ENCODE measurements around the gene SEC31B.
A peak's percentile ranks its signal among the peaks of the same experiment; 100 is the strongest.

The SEC31B gene

DNA sequence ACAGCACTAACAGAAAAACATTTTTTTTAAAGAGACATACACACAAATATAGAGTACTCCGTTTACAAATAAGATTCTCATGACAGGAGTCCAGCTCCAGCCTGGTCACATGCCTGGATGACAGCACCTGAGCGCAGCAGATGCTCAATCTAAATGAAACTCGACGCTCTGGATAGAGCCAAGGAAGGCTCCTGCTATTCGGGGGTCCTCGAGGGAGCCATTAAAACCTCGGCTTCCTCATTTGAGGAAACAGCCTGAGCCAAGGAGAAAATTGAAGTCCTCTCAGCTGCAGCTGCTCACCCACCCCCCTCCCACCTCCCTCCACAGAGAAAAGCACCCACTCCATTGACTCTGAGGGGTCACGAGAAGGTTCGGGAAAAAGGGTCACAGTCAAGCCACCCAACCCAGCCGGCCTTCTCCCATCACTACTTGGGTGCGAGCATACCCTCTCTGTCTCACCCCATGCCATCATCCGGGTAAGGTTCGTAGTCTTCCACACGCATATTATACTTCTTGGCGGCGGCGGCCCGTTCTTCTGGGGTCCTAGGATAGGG, 9.3 kb upstream of the SEC31B start:
- DNase-seq = peak; percentile 38

DNA sequence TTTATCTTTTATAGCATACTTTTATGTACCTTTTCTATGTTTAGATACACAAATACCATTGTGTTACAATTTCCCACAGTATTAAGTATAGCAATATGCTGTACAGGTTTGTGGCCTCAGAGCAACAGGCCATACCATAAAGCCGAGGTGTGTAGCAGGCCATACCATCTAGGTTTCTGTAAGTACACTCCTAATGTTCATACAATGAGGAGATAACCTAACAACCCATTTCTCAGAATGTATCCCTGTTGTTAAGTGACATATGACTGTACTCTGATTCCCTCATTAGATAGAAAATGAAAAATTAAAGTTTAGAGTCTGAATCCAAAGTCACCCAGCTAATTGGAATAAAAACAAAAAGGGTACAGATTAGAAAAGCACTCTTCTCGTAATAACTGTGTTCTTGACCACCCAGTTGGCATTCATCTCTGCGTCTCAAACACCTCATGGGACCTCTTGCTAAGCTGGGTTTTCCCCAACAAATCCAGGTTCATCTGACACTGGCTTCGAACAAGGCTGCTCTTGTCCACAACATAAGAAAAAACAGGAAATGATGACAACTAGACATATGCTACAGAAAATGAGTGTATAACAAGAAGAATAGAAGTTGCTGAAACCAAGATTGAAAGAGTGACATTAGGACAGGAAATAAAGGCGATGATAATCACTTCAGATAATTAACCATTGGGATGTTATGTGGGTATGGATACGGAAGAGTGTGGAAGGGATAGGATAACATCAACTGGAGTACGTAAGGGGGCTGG, 8.6 kb upstream of the SEC31B start:
- no peak for DNase-seq

DNA sequence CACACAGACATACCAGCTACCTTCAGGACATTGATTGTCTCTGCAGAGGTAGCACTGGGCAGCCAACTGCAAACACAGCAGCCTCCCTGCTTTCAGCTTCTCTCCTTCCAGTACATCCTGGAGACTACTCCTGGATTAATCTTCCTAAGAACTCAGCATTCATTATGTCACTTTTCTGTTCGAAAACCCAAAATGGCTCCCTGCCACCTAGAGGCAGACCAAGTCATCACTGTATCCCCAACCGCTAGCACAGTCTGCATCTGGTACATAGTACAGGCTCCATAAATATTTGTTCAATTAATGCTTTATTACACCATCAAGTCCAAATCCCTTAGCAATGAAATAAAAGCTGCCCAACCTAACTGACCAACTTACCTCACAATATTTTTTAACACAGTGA, 5.0 kb upstream of the SEC31B start:
- no peak for DNase-seq

DNA sequence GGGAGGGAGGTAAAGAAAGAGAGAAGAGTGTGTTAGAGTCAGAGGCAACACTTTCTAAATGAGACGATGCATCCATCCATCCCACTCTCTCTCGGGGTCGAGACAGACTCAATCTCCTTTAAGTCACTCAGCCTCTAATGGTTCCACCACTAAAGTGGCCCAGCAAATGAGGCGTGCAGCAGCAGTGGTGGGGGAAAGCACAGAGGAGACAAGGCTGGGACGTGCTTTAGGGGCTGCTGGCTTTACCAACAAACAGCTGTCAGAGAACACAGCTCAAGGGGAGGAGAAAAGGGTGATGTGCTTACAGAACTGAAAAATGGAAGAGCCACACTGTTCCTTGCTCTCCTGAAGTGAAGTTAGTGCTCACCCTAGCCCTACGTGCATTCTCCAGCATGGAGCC, 4.5 kb upstream of the SEC31B start:
- DNase-seq = no peak

DNA sequence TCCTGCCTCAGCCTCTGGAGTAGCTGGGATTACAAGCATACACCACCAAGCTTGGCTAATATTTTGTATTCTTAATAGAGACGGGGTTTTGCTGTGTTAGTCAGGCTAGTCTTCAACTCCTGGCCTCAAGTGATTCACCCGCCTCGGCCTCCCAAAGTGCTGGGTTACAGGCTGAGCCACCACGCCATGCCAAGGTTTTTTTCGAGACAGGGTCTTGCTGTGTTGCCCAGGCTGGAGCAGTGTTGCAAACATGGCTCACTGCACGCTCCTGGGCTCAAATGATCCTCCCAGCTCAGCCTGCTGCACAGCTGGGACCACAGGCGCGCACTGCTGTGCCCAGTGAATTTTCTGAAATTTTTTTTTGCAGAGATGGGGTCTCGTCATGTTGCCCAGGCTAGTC, 3.3 kb upstream of the SEC31B start:
- no peak for DNase-seq

DNA sequence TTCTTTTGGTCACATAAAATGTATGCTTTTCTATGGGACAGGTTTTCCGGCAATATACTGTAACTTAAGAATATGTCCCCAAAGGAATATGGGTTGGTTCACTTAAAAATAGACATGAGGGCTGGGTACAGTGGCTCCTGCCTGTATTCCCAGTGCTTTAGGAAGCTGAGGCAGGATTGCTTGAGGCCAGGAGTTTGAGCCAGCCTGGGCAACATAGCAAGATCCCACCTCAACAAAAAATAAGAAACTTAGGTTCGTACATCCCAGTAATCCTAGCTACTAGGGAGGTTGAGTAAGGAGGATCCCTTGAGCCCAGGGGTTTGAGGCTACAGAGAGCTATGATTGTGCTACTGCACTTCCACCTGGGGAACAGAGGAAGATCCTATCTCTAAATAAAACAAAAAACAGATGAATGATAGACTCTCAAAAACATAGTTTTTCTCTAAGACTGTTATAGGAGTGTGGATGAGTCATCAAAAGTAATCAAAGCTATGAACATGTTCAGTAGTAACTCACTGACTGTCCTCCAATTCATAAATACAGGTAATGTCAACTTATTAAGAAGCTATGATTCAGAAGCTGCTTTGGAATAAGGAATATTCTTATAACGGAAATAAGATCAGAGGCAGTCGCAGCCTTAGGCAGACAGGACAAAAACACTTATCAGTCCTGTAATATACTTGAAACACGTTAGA, 2.6 kb upstream of the SEC31B start:
- no peak for DNase-seq

- no peak for DNase-seq
Observed at GRCh38 chr10:100520811-100521210, 1.1 kb upstream of the SEC31B start.

DNA sequence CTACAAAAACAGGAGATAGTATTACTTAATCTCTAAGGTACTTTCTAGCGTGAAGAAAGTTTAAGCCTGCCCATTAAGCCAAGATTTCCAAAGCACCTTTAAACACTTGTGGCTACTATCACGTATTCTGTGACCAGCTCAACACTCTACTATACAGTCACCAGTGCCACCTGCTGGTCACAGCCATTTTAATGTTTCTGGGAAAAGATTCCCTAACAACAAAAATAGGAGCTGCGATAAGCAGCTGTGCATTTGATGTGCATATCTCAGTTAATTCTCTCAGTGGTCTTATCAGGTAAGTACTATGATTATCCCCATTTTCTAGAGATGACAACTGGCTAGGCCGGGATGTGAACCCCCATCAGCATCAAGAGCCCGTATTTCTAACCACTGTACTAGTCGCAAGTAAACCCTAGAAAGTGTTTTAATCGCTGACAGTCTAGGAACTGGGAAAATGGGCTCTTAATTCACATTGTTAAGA, 860 bp downstream of the SEC31B start:
- peak; percentile 25 for DNase-seq

DNA sequence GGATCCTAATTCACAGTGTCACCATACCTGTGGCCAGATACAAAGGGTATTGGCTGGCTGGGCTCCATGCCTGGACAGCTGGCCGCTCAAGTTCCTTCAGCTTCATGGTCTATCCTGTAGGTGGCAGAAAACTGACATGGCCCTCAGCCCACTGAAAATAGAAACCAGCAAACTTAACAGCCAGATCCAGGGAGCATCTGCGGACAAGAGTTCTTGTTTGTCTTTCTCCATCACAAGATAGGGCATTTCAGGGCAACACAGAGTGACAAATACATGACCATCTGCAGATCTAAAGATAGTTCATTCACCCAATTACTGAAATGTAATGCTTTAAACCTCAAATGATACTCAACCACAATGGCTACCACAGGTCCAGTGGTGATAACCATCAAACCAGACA, 2.8 kb downstream of the SEC31B start:
- DNase-seq = no peak

- DNase-seq = no peak
Observed at GRCh38 chr10:100515612-100516011, 4.0 kb downstream of the SEC31B start.

DNA sequence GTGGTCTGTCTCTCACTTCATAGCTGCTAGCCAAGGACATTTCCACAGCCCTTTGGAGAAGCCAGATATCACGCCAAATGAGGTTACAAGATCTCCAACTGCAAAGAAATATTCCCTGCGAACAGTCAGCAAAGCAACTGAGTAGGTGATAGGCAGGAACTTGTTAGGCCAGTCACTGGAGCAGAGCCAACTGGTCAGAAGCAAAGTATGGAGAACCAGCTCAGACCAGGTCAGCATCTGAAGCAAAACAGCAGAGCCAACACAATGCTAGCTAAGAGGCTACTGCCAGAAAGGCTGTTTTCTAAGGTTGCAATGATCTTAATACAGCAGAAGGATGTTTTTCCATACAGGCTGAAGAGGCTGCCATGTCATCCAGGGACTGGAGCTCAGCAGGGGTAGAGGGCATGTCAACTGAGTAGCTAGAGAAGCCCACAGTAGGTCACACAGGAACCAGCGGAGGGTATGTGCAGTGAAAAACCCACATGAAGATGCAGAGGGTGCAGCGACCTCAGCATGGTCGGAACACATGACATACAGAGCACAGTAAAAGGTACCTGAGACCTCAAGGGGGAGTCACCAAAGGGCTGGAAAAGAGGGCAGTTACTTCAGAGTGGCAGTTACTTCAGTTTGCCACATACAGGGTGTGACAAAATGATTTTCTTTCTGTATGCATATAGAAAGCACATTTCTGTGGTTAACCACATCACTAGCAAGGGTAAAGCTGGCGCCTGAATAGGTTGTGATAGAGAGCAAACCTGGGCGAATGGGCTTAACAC, 8.9 kb downstream of the SEC31B start:
- no peak for DNase-seq

DNA sequence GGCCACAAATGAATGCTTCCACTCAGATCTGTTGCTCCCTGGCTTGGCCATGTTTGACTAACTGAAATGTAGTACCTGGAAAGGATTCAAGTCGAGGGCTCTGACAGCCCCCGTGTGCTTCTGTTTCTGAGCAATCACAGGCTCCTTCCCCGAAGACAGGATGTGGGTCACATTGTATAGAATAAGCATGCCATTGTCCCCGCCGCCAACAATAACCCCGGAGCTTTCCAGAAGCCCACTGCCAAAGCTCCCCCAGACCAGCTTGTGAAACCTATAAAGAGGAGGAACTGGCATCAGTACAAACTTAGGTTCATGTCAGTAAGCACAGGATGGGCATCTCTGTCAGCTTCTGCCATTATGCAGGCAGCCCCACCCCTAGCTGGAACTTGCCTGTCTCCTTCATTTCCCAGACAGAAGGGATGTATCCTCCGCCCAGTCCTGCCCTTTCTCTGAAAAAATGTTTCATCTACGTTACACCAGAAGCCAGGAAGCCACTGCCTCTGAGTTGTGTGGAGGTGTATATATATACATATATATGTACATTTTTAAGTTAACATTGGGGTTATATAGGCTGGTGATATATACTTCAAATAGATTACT, 10.3 kb downstream of the SEC31B start:
- DNase-seq = no peak

DNA sequence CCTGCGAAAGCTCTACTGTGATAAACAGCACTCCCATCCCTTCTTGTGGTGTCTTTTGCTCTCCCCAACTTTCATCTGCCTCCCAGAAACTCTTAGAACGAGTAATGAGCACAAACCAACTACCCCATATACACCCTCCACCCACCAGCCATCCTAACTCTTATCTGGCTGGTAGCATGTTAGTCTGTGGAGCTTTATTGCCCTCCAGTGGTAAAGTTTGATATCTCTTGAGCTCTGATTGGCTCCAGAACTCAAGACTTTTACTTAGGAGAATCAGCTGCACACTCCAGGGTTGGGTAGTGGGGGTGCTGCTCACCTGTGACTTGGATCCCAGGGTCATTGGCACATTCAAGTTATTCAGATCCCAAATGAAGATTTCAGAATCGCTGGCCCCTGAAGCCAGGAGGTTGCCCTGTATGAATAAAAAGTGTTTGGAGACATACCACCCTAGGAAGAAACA, 10.9 kb downstream of the SEC31B start:
- DNase-seq = peak; percentile 7

GRCh38 chr10:100508266-100508665, 11.4 kb downstream of the SEC31B start:
- no peak for DNase-seq

- no peak for DNase-seq
Observed at GRCh38 chr10:100507357-100507732, 12.3 kb downstream of the SEC31B start.

DNA sequence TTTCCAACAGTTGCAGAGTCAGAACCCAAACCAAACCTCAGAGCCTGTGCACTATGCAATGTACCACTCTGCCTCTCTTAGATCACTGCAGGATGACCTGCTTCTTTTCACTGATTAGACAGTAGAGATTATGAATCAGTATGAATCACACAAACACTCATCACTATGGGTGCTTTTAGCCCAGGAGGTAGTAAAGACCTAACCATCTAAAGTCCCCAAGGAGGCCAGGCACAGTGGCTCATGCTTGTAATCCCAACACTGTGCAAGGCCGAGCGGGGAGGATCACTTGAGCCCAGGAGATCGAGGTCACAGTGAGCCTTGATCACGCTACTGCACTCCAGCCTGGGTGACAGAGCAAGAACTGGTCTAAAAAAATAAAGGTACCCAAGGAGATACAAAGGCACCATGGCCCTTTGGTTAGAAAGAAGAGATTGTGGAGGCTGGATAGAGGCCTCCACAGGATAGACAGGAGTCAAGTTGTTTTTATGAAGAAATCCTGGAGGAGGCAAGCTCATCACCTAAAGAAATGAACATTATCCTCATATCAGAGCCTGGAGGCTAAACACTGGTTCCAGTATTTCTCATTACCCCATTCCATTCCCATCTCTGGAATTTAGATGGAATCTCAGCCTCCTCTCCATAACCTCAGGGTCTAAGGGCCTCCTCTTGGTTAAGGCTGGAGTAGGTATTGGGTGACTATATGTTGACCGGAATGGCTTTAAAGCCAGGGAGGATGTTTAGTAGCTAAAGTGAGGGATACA, 12.9 kb downstream of the SEC31B start:
- DNase-seq = no peak

- no peak for DNase-seq
Observed at GRCh38 chr10:100505164-100505563, 14.5 kb downstream of the SEC31B start.

DNA sequence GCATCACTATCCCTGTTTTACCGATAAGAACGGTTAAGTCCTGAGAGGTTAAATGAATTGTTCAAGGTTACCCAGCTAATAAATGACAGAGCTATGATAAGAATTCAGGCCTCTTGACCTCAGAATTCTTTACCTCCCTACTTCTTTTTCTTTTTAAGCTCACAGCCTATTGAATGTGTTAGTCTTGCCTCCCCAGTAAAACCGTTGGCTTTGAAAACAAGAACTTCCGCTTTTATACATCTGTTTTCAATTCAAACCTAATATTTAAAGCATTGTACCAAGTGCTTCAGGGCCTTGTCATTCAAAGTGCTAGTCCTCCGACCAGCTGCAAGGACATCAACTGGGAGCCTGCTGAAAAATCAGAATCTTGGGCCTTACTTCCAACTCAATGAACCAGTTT, 15.6 kb downstream of the SEC31B start:
- DNase-seq = no peak

GRCh38 chr10:100502926-100503494, 16.7 kb downstream of the SEC31B start:
- DNase-seq = no peak

DNA sequence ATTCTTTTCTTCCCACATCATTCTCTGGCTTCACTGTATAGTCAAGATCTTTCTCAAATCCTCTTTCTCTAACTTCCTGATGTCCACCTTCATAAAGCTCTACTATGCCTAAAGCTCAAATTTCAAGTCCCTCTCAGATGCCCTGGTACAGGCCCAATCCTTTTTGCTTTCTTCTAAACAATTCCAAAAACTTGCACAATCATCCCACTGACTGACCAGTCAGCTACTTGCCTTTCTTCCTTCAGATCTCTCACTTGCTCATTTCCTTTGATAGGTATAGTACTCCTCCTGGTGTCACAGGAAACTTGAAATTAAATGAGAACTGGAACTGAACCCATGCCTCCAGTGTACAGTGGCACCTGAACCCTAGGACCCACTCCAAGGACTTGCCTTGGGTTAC, 18.2 kb downstream of the SEC31B start:
- no peak for DNase-seq

- no peak for DNase-seq
Observed at GRCh38 chr10:100498059-100498458, 21.6 kb downstream of the SEC31B start.

DNA sequence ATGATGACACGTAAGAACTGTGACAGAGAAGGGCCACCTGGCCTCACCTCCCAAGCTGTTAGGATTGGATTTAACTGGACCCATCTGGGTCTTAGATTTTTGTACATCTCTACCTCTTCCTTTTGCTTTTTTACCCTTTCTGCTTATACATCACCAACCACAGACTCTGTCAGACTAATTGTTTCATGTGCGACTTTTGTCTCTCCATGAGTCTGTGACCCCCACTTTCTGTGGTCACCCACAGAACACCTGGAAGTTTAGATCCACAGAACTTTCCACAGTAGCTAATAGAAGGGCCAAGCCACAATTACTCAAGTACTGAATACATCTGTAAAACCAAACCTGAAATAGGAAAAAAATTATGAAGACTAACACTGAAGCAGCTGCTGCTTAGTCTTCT, 23.1 kb downstream of the SEC31B start:
- DNase-seq = no peak
